NCI-H774 (cell line): ENCODE measurements around the gene HIPK2.
A peak's percentile ranks its signal among the peaks of the same experiment; 100 is the strongest.

ENCODE experiments used
- DNase-seq: peaks from one replicate; lab custom pipeline; 2025; lab: John Stamatoyannopoulos, UW

Gene HIPK2

GRCh38 chr7:139777948-139778841 is at the start of gene HIPK2:
HIPK2 (minus strand) TSS chr7:139777998; CDS start chr7:139777623, 375 bp downstream.
- DNase-seq: peak; percentile 60

GRCh38 chr7:139827042-139827441 is 49.2 kb upstream of the HIPK2 start:
- no peak for DNase-seq

- DNase-seq: no peak
Measured at GRCh38 chr7:139825666-139826290, 48.0 kb upstream of the HIPK2 start.

- DNase-seq: no peak
Measured at GRCh38 chr7:139823959-139824521, 46.2 kb upstream of the HIPK2 start.

- DNase-seq: no peak
Measured at GRCh38 chr7:139822855-139823254, 45.1 kb upstream of the HIPK2 start.

GRCh38 chr7:139821349-139822105 is 43.7 kb upstream of the HIPK2 start:
- no peak for DNase-seq

GRCh38 chr7:139820089-139820488 is 42.3 kb upstream of the HIPK2 start:
- DNase-seq: no peak

- no peak for DNase-seq
Measured at GRCh38 chr7:139817249-139817648, 39.5 kb upstream of the HIPK2 start.

GRCh38 chr7:139813689-139814088 is 35.9 kb upstream of the HIPK2 start:
- no peak for DNase-seq

GRCh38 chr7:139813151-139813550 is 35.4 kb upstream of the HIPK2 start:
- no peak for DNase-seq

- no peak for DNase-seq
Measured at GRCh38 chr7:139811066-139811465, 33.3 kb upstream of the HIPK2 start.

GRCh38 chr7:139808846-139809442 is 31.1 kb upstream of the HIPK2 start:
- DNase-seq: no peak

- DNase-seq: peak; percentile 0
Measured at GRCh38 chr7:139808427-139808826, 30.6 kb upstream of the HIPK2 start.

GRCh38 chr7:139807009-139807408 is 29.2 kb upstream of the HIPK2 start:
- no peak for DNase-seq

GRCh38 chr7:139804571-139804970 is 26.8 kb upstream of the HIPK2 start:
- no peak for DNase-seq

- DNase-seq: no peak
Measured at GRCh38 chr7:139799586-139799985, 21.8 kb upstream of the HIPK2 start.

- DNase-seq: no peak
Measured at GRCh38 chr7:139798892-139799291, 21.1 kb upstream of the HIPK2 start.

GRCh38 chr7:139798221-139798620 is 20.4 kb upstream of the HIPK2 start:
- DNase-seq: peak; percentile 11

- no peak for DNase-seq
Measured at GRCh38 chr7:139797607-139798006, 19.8 kb upstream of the HIPK2 start.

- DNase-seq: no peak
Measured at GRCh38 chr7:139791316-139791715, 13.5 kb upstream of the HIPK2 start.

GRCh38 chr7:139784648-139785047 is 6.8 kb upstream of the HIPK2 start:
- no peak for DNase-seq
